Upper lobe of left lung (tissue), 6 donors: ENCODE measurements around the gene LAMA5. TPM values are rescaled to one million over a fixed set of nuclear protein-coding genes. Genes with fewer than 3 reads are reported as not detected.

Experiments used
- ATAC-seq, 2 donors: fragments of 200-7000 bp; cut with Tn5 transposase; one replicate each; pipeline ENCODE4 v1.9.1; 2022; ENCODE audit warnings: mild to moderate bottlenecking in 2 of 2, moderate library complexity in 2 of 2; ENCODE audit not compliant: low FRiP score in 2 of 2
- DNase-seq, 2 donors: peaks; one replicate each; pipeline ENCODE4 v3.0.0-alpha.2; 2019 to 2020
- H3K27ac ChIP-seq, 4 donors: fragments of 200-600 bp; sonication (generic); one replicate each; pipeline ENCODE4 v1.5.1; 2016 to 2019
- H3K27me3 ChIP-seq, 4 donors: fragments of 200-600 bp; sonication (generic); one replicate each; pipeline ENCODE4 v1.5.1; 2017 to 2019
- H3K36me3 ChIP-seq, 4 donors: fragments of 200-600 bp; sonication (generic); one replicate each; pipeline ENCODE4 v1.5.1; 2016 to 2019
- H3K4me1 ChIP-seq, 4 donors: fragments of 200-600 bp; sonication (generic); one replicate each; pipeline ENCODE4 v1.5.1; 2018 to 2019
- H3K4me3 ChIP-seq, 4 donors: fragments of 200-600 bp; sonication (generic); one replicate each; pipeline ENCODE4 v1.5.1; 2017 to 2019; ENCODE audit warnings: mild to moderate bottlenecking in 2 of 4, moderate library complexity in 1 of 4
- H3K9me3 ChIP-seq, 4 donors: fragments of 200-600 bp; sonication (generic); one replicate each; pipeline ENCODE4 v1.5.1; 2018 to 2019
- CTCF ChIP-seq, 6 experiments: fragments of 450-650 bp in 4 of 6; fragments of 200-600 bp in 2 of 6; sonication (generic) in 2 of 6; IDR thresholded peaks; one replicate each; pipeline ENCODE4 v1.5.1; 2016 to 2019; ENCODE audit warnings: antibody characterized with exemption in 6 of 6
- EP300 ChIP-seq, 4 donors: sonication (generic); formaldehyde crosslinking; IDR thresholded peaks; one replicate each; pipeline ENCODE4 v1.5.1; 2017; ENCODE audit warnings: antibody characterized with exemption in 4 of 4, control low read depth in 2 of 4
- POLR2A ChIP-seq, 4 donors: fragments of 450-650 bp; IDR thresholded peaks; one replicate each; pipeline ENCODE4 v1.5.1; 2016 to 2017; ENCODE audit warnings: antibody characterized with exemption in 4 of 4, mild to moderate bottlenecking in 2 of 4
- POLR2AphosphoS5 ChIP-seq, 2 donors: sonication (generic); formaldehyde crosslinking; IDR thresholded peaks; one replicate each; pipeline ENCODE4 v1.5.1; 2017; ENCODE audit warnings: antibody characterized with exemption in 2 of 2
- WGBS, 2 donors: methylation state at CpG; one replicate each; pipeline ENCODE4 v1.1.5; 2017 to 2018; 5-methylcytosine and 5-hydroxymethylcytosine counted together
- total RNA-seq, 6 donors: library from RNA; depleted of rRNA in 4 of 6; stranded (reverse); fragments of >200 nt in 4 of 6; gene quantifications; one replicate each; pipeline versions ENCODE4 v1.1.0 to v1.2.1, GENCODE V29; 2016 to 2021
- donor health status: DM: no; HTN: no; CAD: no; lungs with moderate emphysema.
- donor health status: DM: no; HTN: yes; CAD: no; lungs with severe emphysema.

The LAMA5 gene
- total RNA-seq, 6 donors from 2014 or later, result 176 to 1,019 (median 307) TPM

- peaks cover 7 to 13% (median 11%) of the 10 kb centered on the region in 4 donors for H3K4me1 ChIP-seq
- no peaks in the 10 kb centered on the region for H3K9me3 ChIP-seq
- DNase-seq (peak in 1 of 2 donors; percentile 54), ATAC-seq (no peak)
- 85% methylated on average over 10 of the region's 11 CpGs; no CpG with 5 or more reads in 1 of the 2 donors for WGBS, 2 donors
- H3K36me3 ChIP-seq, result no peaks in the 10 kb centered on the region
- H3K4me3 ChIP-seq, result no peak overlapping the region
- no peak overlapping the region for H3K27ac ChIP-seq
- H3K27me3 ChIP-seq, result no peaks in the 10 kb centered on the region
- TF ChIP-seq CTCF (IDR thresholded peaks at IDR 0.05) (no peak), POLR2A (IDR thresholded peaks at IDR 0.05) (no peak)
These were observed 46.0 kb upstream of the LAMA5 start for GRCh38 chr20:62413025-62413570.

GRCh38 chr20:62412194-62413024 is 45.3 kb upstream of the LAMA5 start:
- DNase-seq (peak in 1 of 2 donors; percentile 66), ATAC-seq (no peak)
- Histone ChIP-seq H3K27me3 (no peaks in the 10 kb centered on the region), H3K27ac (no peak overlapping the region), H3K4me3 (no peak overlapping the region), H3K4me1 (peaks cover 12 to 20% (median 17%) of the 10 kb centered on the region in 4 donors), H3K9me3 (no peaks in the 10 kb centered on the region), H3K36me3 (no peaks in the 10 kb centered on the region)
- no peak for TF ChIP-seq EP300 (IDR thresholded peaks at IDR 0.05)
- 86 to 91% methylated on average over 5 to 22 of the region's 22 CpGs for WGBS, 2 donors

GRCh38 chr20:62411479-62412193 is 44.5 kb upstream of the LAMA5 start:
- no peak overlapping the region for H3K4me3 ChIP-seq
- ATAC-seq, result no peak
- H3K27me3 ChIP-seq, result no peaks in the 10 kb centered on the region
- 81 to 86% methylated on average over 4 to 21 of the region's 24 CpGs for WGBS, 2 donors
- no peak for TF ChIP-seq EP300 (IDR thresholded peaks at IDR 0.05)
- TF ChIP-seq POLR2A (IDR thresholded peaks at IDR 0.05), result no peak
- TF ChIP-seq POLR2AphosphoS5 (IDR thresholded peaks at IDR 0.05), result no peak
- no peak for TF ChIP-seq CTCF (IDR thresholded peaks at IDR 0.05)
- H3K9me3 ChIP-seq, result no peaks in the 10 kb centered on the region
- peaks cover 14 to 23% (median 19%) of the 10 kb centered on the region in 4 donors for H3K4me1 ChIP-seq
- no peak overlapping the region for H3K27ac ChIP-seq
- DNase-seq, result peak in 1 of 2 donors; percentile 73
- H3K36me3 ChIP-seq, result no peaks in the 10 kb centered on the region

- TF ChIP-seq POLR2AphosphoS5 (IDR thresholded peaks at IDR 0.05) (no peak), EP300 (IDR thresholded peaks at IDR 0.05) (no peak), POLR2A (IDR thresholded peaks at IDR 0.05) (no peak), CTCF (IDR thresholded peaks at IDR 0.05) (no peak)
- ATAC-seq (no peak), DNase-seq (peak in 1 of 2 donors; percentile 72)
- H3K36me3 ChIP-seq, result no peaks in the 10 kb centered on the region
- H3K9me3 ChIP-seq, result no peaks in the 10 kb centered on the region
- no peaks in the 10 kb centered on the region for H3K27me3 ChIP-seq
- H3K4me3 ChIP-seq, result no peak overlapping the region
- WGBS, 2 donors, result 79 to 84% methylated on average over 7 to 16 of the region's 19 CpGs
- no peak overlapping the region for H3K27ac ChIP-seq
- peaks cover 21 to 30% (median 26%) of the 10 kb centered on the region in 4 donors for H3K4me1 ChIP-seq
These were observed 43.8 kb upstream of the LAMA5 start for GRCh38 chr20:62410746-62411478.
